Measurements from ENCODE around the gene RPL36AL. TPM values are rescaled to one million over a fixed set of nuclear protein-coding genes. Genes with fewer than 3 reads are reported as not detected.

Gene RPL36AL
- total and polyA plus RNA-seq, 2 experiments from 2014 or later = 122 to 723 TPM

GRCh38 chr14:49582113-49582977 is 38.1 kb downstream of the RPL36AL start:
- H3K4me1 Mint-ChIP-seq = peaks cover 26% of the 10 kb centered on the region
- TF ChIP-seq POLR2AphosphoS5 (IDR thresholded peaks at IDR 0.05; ENCODE audit: low read depth) (peak; percentile 32), STAT1 (IDR thresholded peaks at IDR 0.05; ENCODE audit: unreplicated experiment) (no peak), ZNF462 (CRISPR knock-in tag; IDR thresholded peaks at IDR 0.05) (no peak), ZNF114 (CRISPR knock-in tag; IDR thresholded peaks at IDR 0.05) (no peak), NANOG (IDR thresholded peaks at IDR 0.05; ENCODE audit: borderline replicate concordance) (no peak)
- peaks cover 47% of the 10 kb centered on the region for H3K27me3 Mint-ChIP-seq (ENCODE audit: insufficient read depth, low read depth, poor library complexity)
- ATAC-seq (no peak; the same call in 2 of the 3 replicates), DNase-seq (ENCODE audit: low spot score) (no peak)
- Histone ChIP-seq H3K4me3 (peak overlapping the region; percentile 98), H3K9me2 (ENCODE audit: insufficient read depth) (no peaks in the 10 kb centered on the region), H3K27ac (ENCODE audit: low read depth) (peak overlapping the region; percentile 89), H3K4me1 (ENCODE audit: insufficient read depth) (peaks cover 16% of the 10 kb centered on the region), H3K79me2 (replicated peaks; ENCODE audit: insufficient read depth) (peaks cover 76% of the 10 kb centered on the region), H3F3A (replicated peaks; ENCODE audit: low read depth) (peaks cover 39% of the 10 kb centered on the region), H2AFZ (no peak overlapping the region), H4K20me1 (replicated peaks; ENCODE audit: insufficient read depth) (peaks cover 68% of the 10 kb centered on the region), H3K4me2 (peak overlapping the region; percentile 95), H3K36me3 (ENCODE audit: insufficient read depth) (peaks cover 24% of the 10 kb centered on the region), H3K27me3 (ENCODE audit: insufficient read depth) (no peaks in the 10 kb centered on the region)
- H3K27ac Mint-ChIP-seq = peak overlapping the region; percentile 57
- H3K9me3 Mint-ChIP-seq = peaks cover 10% of the 10 kb centered on the region; the same call in 2 of the 3 replicates
- peak overlapping the region; percentile 94 for H3K4me3 Mint-ChIP-seq
- H3K36me3 Mint-ChIP-seq (ENCODE audit: low read depth) = peaks cover 63% of the 10 kb centered on the region

Measured in GM23338 (cell line).